Measurements from ENCODE around the gene RAB11FIP4. TPM values are rescaled to one million over a fixed set of nuclear protein-coding genes. Genes with fewer than 3 reads are reported as not detected.

Gene RAB11FIP4
- total and polyA plus RNA-seq, 2 donors (not counting 1 experiment from before 2014, with no cell fraction given) = 0.16 to 0.66 TPM

DNA sequence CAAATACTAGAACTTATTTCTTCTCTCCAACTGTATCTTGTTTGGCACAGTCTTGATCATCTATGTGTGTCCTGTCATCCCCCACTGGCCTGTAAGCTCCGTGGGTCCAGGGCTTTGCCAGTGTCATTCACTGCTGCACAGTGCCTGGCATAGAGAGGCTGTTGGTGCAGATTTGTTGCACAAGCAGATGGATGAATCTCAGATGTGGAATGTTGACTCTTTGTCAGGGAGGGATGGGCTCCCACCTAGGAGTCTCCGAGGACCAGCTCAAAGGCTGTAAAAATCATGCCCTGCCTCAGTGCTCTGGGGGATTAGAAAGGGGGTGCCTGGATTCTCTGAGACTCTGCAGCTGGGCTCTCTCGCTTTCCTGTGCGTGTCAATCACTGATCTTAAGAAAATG is 60.6 kb downstream of the RAB11FIP4 start:
- H2AFZ ChIP-seq (ENCODE audit: low read length) = no peak overlapping the region
- no peaks in the 10 kb centered on the region for H3K9me3 ChIP-seq (ENCODE audit: control insufficient read depth, insufficient read depth, low read depth, low read length)
- H3K27ac ChIP-seq (ENCODE audit: insufficient read depth, low read length) = no peak overlapping the region
- H3K9ac ChIP-seq (ENCODE audit: insufficient read depth, low read length) = no peak overlapping the region
- H3K79me2 ChIP-seq (ENCODE audit: control insufficient read depth, insufficient read depth, low read length) = no peaks in the 10 kb centered on the region
- H3K36me3 ChIP-seq (ENCODE audit: control insufficient read depth, insufficient read depth, low read length) = no peaks in the 10 kb centered on the region
- DNase-seq (ENCODE audit: low read depth in 2 of 2) = no peak
- no peaks in the 10 kb centered on the region for H4K20me1 ChIP-seq (ENCODE audit: control insufficient read depth, extremely low read depth, insufficient read depth, low read length)
- no peak overlapping the region for H3K4me2 ChIP-seq (ENCODE audit: extremely low read depth, insufficient read depth, low read length)
- no peak overlapping the region for H3K4me3 ChIP-seq (replicated peaks in 1 of 4; ENCODE audit: control extremely low read depth in 1 of 4, insufficient read depth in 1 of 4, low read depth in 3 of 4, low read length in 4 of 4)
- peaks cover 6% of the 10 kb centered on the region for H3K27me3 ChIP-seq (ENCODE audit: control insufficient read depth, insufficient read depth, low read length)
- H3K4me1 ChIP-seq (ENCODE audit: control insufficient read depth, extremely low read depth, insufficient read depth, low read length) = no peaks in the 10 kb centered on the region
- TF ChIP-seq EZH2 (IDR thresholded peaks at IDR 0.05; ENCODE audit: low read length, missing control alignments) (no peak), CTCF (conservative IDR thresholded peaks at IDR 0.05 in 1 of 2, IDR thresholded peaks at IDR 0.05 in 1 of 2; ENCODE audit: low read depth in 1 of 2, low read length in 2 of 2) (no peak)

DNA sequence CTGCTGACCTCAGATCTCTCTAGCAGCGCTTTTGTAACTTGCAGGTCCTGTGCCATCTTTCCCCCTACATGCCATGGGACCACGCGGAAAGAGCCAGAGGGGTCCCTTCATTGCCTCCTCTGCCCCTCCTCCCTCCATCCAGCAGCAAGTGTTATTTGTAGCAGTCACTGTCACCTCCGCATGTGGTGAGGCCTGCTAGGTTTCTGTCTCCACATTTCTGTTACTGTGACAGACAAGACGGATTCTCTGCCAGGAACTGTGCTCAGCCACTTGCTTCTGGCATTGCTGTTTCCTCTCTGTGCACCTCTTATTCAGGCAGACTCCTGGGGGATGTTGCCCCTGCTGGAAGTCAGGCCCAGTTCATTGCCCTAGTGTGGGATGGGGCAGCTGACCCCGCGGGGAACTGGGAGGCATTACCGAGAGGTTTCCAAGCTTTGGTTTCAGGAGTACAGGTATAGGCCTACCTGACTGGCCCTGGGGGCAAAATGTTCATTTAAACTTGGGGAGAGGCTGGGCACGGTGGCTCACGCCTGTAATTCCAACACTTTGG is 61.2 kb downstream of the RAB11FIP4 start:
- DNase-seq (ENCODE audit: low read depth in 2 of 2) = no peak

DNA sequence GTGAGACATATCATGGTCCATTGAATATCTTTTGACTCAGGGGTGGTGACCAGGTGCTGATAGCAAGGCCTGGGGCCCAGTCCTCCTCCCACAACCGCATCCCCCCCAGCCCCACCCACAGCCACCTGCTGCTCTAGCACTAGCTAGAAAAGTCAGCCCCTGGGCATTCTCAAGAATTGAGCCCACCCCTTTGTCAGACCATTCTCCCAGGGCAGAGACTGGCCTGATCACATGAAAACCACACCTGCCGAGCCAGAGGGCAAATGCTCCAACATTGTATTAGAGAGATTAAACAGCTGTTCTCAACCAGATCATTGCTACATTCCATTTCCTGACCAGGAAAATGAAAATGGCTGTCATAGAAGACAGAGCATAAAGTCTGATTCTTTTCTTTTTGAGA is 62.4 kb downstream of the RAB11FIP4 start:
- no peak overlapping the region for H3K4me2 ChIP-seq (ENCODE audit: extremely low read depth, insufficient read depth, low read length)
- no peaks in the 10 kb centered on the region for H3K4me1 ChIP-seq (ENCODE audit: control insufficient read depth, extremely low read depth, insufficient read depth, low read length)
- no peak overlapping the region for H3K4me3 ChIP-seq (replicated peaks in 1 of 4; ENCODE audit: control extremely low read depth in 1 of 4, insufficient read depth in 1 of 4, low read depth in 3 of 4, low read length in 4 of 4)
- no peaks in the 10 kb centered on the region for H3K36me3 ChIP-seq (ENCODE audit: control insufficient read depth, insufficient read depth, low read length)
- peaks cover 12% of the 10 kb centered on the region for H3K27me3 ChIP-seq (ENCODE audit: control insufficient read depth, insufficient read depth, low read length)
- H3K9me3 ChIP-seq (ENCODE audit: control insufficient read depth, insufficient read depth, low read depth, low read length) = no peaks in the 10 kb centered on the region
- no peaks in the 10 kb centered on the region for H3K79me2 ChIP-seq (ENCODE audit: control insufficient read depth, insufficient read depth, low read length)
- no peak overlapping the region for H2AFZ ChIP-seq (ENCODE audit: low read length)
- H4K20me1 ChIP-seq (ENCODE audit: control insufficient read depth, extremely low read depth, insufficient read depth, low read length) = no peaks in the 10 kb centered on the region
- H3K27ac ChIP-seq (ENCODE audit: insufficient read depth, low read length) = no peak overlapping the region
- DNase-seq (ENCODE audit: low read depth in 2 of 2) = no peak
- H3K9ac ChIP-seq (ENCODE audit: insufficient read depth, low read length) = no peak overlapping the region
- TF ChIP-seq EZH2 (IDR thresholded peaks at IDR 0.05; ENCODE audit: low read length, missing control alignments) (no peak), CTCF (conservative IDR thresholded peaks at IDR 0.05 in 1 of 2, IDR thresholded peaks at IDR 0.05 in 1 of 2; ENCODE audit: low read depth in 1 of 2, low read length in 2 of 2) (no peak)

More for the DNA sequence above, 61.2 kb downstream of the RAB11FIP4 start:
- Histone ChIP-seq H2AFZ (ENCODE audit: low read length) (no peak overlapping the region), H3K9ac (ENCODE audit: insufficient read depth, low read length) (no peak overlapping the region), H3K4me3 (replicated peaks in 1 of 4; ENCODE audit: control extremely low read depth in 1 of 4, insufficient read depth in 1 of 4, low read depth in 3 of 4, low read length in 4 of 4) (no peak overlapping the region), H3K27ac (ENCODE audit: insufficient read depth, low read length) (no peak overlapping the region), H3K36me3 (ENCODE audit: control insufficient read depth, insufficient read depth, low read length) (no peaks in the 10 kb centered on the region), H3K27me3 (ENCODE audit: control insufficient read depth, insufficient read depth, low read length) (peaks cover 7% of the 10 kb centered on the region), H3K79me2 (ENCODE audit: control insufficient read depth, insufficient read depth, low read length) (no peaks in the 10 kb centered on the region), H3K4me2 (ENCODE audit: extremely low read depth, insufficient read depth, low read length) (no peak overlapping the region), H3K4me1 (ENCODE audit: control insufficient read depth, extremely low read depth, insufficient read depth, low read length) (no peaks in the 10 kb centered on the region), H3K9me3 (ENCODE audit: control insufficient read depth, insufficient read depth, low read depth, low read length) (no peaks in the 10 kb centered on the region), H4K20me1 (ENCODE audit: control insufficient read depth, extremely low read depth, insufficient read depth, low read length) (no peaks in the 10 kb centered on the region)
- TF ChIP-seq CTCF (conservative IDR thresholded peaks at IDR 0.05 in 1 of 2, IDR thresholded peaks at IDR 0.05 in 1 of 2; ENCODE audit: low read depth in 1 of 2, low read length in 2 of 2) (no peak), EZH2 (IDR thresholded peaks at IDR 0.05; ENCODE audit: low read length, missing control alignments) (no peak)
